ENCODE measurements around the gene ARHGAP8.
"Not testable (repeated sequence)": the region's sequence is repeated elsewhere in the genome, so short reads cannot be mapped to it uniquely, and the experiment has no call there.

ARHGAP8 gene

GRCh38 chr22:44736581-44737405 lies 15.6 kb upstream of the ARHGAP8 start:
- DNase-seq, result no peak
- intact Hi-C loops (cut with DNase I), result no loop called here

- no peak for DNase-seq
- intact Hi-C loops (cut with DNase I), result no loop called here
These were observed 14.7 kb upstream of the ARHGAP8 start for GRCh38 chr22:44737406-44738346.

DNA sequence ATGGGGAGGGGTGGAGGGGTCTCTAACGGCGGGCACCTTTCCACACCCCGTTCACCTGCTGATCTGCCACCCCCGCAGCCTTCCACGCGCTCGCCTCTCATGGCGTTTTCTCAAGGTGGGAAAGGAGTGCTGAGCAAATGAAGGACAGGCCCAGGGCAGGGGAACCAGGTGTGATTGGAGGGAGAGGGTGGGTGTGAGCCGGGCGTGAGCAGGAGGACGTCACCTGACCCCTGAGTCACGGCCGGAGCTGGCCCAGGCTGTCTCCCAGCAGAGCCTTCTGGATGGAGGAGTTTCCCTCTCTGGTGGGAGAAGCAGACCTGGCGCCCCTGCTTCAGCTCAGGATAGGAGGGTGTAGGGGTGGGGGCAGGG lies 14.0 kb upstream of the ARHGAP8 start:
- DNase-seq, result no peak
- intact Hi-C loops (cut with DNase I), result no loop called here

- DNase-seq, result no peak
- intact Hi-C loops (cut with DNase I), result no loop called here
These were observed 13.4 kb upstream of the ARHGAP8 start for GRCh38 chr22:44739024-44739423.

GRCh38 chr22:44739666-44740065 lies 12.7 kb upstream of the ARHGAP8 start:
- intact Hi-C loops (cut with DNase I); DNase-seq: not testable (repeated sequence)

DNA sequence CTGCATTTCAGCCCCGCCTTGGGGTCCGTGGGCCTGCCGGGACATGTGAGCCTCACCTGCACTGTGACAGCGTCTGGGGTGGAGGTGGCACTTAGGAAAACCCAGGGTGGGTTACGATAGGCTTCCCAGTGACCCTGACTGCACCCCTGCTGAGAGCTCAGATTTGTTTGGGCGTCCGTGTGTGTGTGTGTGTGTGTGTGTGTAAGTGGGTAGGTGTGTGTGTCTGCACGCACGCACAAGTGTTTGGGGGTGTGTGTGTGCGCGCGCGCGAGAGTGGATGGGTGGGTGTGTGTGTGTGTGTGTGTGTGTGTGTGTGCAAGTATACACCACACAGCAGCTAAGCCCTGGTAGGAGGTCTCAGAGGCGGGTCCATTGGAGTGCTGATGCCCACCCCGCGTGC lies 12.1 kb upstream of the ARHGAP8 start:
- no peak for DNase-seq
- intact Hi-C loops (cut with DNase I), result no loop called here

DNA sequence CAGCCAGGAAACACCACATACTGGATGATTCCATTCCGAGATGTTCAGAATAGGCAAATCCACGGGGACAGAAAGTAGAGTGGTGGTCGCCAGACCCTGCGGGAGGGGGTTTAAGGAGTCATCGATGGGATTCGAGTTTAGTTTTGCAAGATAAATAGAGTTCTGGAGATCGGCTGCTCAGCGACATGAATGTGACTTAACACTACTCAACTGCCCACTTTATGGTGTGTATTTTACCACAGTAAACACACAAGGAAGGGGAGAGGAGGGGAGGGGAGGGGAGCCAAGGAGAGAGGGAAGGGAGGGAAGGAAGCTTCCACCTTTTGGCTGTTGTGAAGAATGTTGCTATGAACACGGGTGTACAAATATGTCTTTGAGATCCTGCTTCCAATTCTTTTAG lies 10.4 kb upstream of the ARHGAP8 start:
- no peak for DNase-seq
- intact Hi-C loops (cut with DNase I), result no loop called here

DNA sequence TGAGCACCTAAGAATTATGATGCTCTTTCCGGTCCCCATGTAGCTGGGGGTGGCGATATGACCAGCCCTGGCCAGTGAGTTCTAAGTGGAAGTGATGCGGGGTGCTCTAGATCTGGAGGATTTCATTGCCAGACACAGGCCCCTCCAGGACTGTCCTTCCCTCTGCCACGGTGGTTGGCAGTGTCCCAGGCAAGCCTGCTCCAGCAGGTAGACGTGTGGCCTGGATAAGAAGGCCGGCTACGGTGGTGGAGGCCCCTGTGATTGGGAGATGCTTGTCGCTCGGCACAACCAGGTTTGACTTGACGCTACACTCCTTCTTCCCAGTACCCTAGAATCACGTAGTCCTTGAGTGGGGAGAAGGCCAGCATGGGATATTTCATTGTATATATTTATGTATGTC lies 9.1 kb upstream of the ARHGAP8 start:
- intact Hi-C loops (cut with DNase I), result no loop called here
- DNase-seq, result no peak

DNA sequence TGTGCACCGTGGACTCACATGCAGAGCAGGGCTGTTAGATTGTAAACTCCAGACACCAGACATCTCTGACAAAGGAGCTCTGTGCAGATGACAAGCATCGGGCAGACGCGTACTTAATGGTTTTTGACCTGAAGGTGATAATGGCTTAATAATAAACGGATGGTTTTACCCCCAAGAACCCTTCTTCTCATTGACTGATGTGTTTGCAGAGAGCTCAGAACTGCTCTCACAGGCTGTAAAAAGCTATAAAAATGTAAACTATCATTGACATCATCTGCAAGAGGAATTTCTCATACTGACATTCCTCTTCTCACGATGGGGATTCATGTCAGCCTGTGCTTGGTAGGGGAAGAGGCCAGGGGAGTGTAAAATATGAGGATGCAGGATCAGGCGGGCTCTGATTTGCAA lies 8.6 kb upstream of the ARHGAP8 start:
- intact Hi-C loops (cut with DNase I), result no loop called here
- DNase-seq, result no peak

DNA sequence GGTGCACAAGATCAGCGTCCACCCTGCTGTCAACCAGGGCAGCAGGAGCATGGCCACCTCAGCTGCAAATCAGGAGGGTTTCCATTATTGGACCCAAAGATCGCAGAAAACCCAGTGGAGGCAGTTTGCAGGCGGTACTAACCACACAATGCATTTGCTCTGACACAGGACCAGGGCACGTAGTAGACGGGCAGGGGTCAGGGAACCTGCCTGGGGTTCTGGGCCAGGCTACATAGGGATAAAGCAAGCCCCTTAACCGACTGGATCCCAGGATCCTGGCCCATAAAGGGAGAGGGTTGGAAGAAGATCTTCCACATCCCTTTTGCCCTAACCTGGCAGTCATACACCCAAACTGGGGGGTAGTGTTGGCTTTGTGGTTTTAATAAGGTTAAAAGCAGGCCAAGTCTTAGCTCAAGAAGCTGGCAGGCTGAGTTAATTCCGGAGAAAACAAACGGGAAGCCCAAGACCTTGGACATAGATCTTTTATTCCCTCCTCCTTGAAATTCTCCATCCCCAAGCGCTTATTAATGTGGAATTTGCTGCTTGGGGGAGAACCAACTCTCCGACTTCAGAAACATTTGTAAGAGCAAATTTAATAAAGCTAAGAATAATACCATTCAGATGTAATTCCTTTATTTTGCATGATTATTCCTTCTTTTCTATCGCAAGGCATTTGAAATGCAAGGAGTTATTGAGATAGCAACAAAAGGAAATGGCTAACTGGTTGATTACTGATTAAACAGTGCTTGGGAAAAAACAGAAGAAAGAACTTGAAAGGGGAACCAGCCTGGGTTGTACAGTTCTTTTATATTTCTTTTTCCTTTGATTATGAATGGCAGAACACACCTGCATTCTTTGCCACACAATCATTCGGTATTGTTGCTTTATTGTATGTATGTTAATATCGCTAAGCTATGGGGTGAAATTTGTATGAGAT lies 6.3 kb upstream of the ARHGAP8 start:
- DNase-seq, result no peak
- intact Hi-C loops (cut with DNase I), result no loop called here

DNA sequence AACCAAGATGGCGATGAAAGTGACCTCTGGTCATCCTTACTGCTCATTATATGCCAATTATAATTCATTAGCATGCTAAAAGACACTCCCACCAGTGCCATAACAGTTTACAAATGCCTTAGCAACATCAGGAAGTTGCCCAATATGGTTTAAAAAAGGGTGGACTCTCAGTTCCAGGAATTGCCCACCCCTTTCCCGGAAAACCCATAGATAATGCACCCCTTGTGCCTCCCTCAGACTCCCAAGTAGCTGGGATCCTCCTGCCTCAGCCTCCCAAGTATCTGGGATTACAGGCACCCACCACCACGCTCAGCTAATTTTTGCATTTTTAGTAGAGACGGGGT lies 4.6 kb upstream of the ARHGAP8 start:
- DNase-seq; intact Hi-C loops (cut with DNase I): not testable (repeated sequence)

GRCh38 chr22:44748524-44748923 lies 3.9 kb upstream of the ARHGAP8 start:
- no peak for DNase-seq
- intact Hi-C loops (cut with DNase I), result no loop called here

- intact Hi-C loops (cut with DNase I), result no loop called here
These were observed 1.9 kb upstream of the ARHGAP8 start for GRCh38 chr22:44750481-44750880.

GRCh38 chr22:44753189-44754042 lies 1.0 kb downstream of the ARHGAP8 start:
- intact Hi-C loops (cut with DNase I), result no loop called here
- DNase-seq, result no peak

More at GRCh38 chr22:44750481-44750880, 1.9 kb upstream of the ARHGAP8 start:
- no peak for DNase-seq

- DNase-seq, result no peak
- intact Hi-C loops (cut with DNase I), result no loop called here
These were observed 2.6 kb downstream of the ARHGAP8 start for GRCh38 chr22:44754998-44755397.

DNA sequence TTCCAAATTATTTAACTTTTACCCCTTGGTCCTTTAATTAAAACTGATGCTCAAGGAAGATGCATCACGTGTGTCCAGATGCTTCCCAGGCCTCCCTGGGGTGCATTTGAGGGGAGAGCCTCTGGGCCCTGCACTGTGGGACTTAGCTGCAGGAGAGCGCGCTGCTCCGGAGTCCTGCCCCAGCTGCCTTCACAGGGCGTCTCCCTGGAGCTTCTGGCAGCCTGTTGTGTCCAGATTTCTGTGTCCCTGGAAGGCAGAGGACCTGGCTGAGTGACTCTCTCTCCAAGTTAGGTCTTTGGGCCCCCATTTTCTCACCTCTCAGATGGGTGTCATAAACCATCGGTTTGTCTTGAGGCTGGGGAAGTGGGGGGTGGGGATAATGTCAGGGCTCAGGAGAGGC lies 3.0 kb downstream of the ARHGAP8 start:
- intact Hi-C loops (cut with DNase I), result no loop called here
- no peak for DNase-seq

- intact Hi-C loops (cut with DNase I), result no loop called here
- DNase-seq, result no peak
These were observed 3.6 kb downstream of the ARHGAP8 start for GRCh38 chr22:44755956-44756361.

DNA sequence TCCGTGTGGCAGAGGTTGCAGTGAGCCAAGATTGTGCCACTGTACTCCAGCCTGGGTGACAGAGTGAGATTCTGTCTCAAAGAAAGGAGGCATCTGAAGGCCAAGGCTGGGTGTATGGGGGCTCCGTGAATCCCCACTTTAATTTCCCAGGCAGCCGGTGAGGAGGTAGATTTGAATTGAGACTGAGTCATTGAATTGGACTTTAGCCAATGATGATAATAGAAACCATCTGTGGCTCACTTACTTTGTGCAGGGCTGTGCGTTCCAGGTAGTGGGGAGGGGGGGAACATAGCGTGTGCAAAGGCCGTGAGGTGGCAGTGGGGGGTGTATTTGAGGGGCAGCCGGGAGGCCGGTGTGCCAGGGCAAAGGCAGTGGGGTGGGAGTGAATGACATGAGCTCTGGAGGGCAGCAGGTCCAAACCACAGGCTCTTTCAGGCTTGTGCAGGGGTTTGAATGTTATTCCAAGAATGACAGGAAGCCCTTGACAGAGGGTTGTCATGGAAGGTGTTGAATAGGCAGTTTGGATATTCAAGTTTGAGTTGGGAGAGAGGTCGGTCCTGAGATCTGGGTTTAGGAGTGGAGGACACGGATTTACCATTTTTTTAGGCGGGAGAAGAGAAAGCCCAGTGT lies 6.1 kb downstream of the ARHGAP8 start:
- intact Hi-C loops (cut with DNase I), result no loop called here
- DNase-seq, result no peak

Measured in head of caudate nucleus (tissue), 42 donors.